Measurements from ENCODE around the gene HSD17B4. TPM values are rescaled to one million over a fixed set of nuclear protein-coding genes. Genes with fewer than 3 reads are reported as not detected.

The HSD17B4 gene
- total RNA-seq, 4 donors from 2014 or later: 205 to 356 (median 296) TPM

- no peak for TF ChIP-seq CTCF (IDR thresholded peaks at IDR 0.05; ENCODE audit: low read depth)
Observed at GRCh38 chr5:119537704-119538103, 85.4 kb downstream of the HSD17B4 start.

DNA sequence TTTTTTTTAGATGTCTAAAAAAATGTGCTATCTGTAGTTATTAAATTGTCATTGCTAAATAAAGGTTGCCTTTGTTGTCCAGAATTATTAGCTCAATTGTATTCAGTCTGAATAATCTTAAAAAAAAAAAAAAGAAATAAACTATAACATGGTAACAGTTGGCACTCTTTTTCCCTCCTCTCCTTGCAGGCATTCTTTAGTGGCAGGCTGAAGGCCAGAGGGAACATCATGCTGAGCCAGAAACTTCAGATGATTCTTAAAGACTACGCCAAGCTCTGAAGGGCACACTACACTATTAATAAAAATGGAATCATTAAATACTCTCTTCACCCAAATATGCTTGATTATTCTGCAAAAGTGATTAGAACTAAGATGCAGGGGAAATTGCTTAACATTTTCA lies 89.4 kb downstream of the HSD17B4 start:
- TF ChIP-seq CTCF (IDR thresholded peaks at IDR 0.05; ENCODE audit: low read depth): no peak

- TF ChIP-seq CTCF (IDR thresholded peaks at IDR 0.05; ENCODE audit: low read depth): no peak
Observed at GRCh38 chr5:119551819-119552218, 99.5 kb downstream of the HSD17B4 start.

DNA sequence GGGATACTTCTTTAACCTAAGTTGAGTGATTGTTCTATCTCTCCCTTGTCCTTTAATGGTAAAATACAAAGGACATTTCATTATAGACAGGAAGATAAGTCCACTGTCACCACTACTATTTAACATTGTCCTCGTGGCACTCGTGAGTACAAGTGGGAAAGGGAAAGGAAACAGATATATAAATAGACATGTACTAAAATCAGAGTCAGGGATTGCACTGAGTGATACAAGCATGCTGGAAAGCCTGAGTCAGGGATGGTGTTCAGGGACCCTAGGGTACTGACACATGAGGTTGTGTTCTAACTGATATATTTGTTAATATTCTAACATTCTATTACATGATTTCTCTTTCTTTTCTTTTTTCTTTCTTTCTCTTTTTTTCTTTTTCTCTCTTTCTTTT lies 102.3 kb downstream of the HSD17B4 start:
- no peak for TF ChIP-seq CTCF (IDR thresholded peaks at IDR 0.05; ENCODE audit: low read depth)

DNA sequence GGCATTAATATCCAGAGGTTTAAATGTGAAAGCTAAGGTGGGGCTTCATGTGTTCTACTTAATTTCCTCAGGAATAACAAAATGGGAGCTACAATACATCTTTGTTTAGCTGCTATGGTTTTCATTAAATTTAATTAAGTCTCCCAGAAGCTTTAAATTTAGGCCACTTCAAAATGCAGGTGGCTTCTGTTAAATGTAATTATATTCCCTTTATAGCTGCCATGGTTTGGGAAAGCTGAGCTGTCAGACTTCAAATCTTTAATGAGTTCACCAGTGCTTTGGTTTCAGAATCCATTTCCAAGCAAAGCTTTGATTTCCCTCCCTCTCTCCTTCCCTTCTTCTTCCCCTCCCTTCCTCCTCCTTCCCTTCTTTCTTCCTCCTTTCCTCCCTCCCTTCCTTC lies 118.6 kb downstream of the HSD17B4 start:
- TF ChIP-seq CTCF (IDR thresholded peaks at IDR 0.05; ENCODE audit: low read depth): no peak

DNA sequence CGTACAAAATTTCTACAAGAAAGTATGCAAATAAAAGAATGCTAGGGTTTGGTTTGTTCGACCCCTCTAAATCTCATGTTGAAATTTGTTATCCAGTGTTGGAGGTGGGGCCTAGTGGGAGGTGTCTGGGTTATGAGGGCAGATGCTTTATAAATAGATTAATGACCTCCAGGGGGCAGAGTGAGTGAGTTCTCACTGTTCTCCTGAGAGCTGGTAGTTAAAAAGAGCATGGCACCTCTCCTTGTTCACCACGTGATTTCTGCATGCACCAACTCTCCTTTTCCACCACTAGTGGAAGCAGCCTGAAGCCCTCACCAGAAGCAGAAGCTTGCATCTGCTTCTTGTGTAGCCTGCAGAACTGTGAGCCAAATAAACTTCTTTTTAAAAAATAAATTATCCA lies 126.6 kb downstream of the HSD17B4 start:
- TF ChIP-seq CTCF (IDR thresholded peaks at IDR 0.05; ENCODE audit: low read depth): no peak

- TF ChIP-seq CTCF (IDR thresholded peaks at IDR 0.05; ENCODE audit: low read depth): no peak
Observed at GRCh38 chr5:119582987-119583386, 130.7 kb downstream of the HSD17B4 start.

Data from subcutaneous adipose tissue (tissue), 4 donors.